ENCODE measurements around the gene CPSF4.

DNA sequence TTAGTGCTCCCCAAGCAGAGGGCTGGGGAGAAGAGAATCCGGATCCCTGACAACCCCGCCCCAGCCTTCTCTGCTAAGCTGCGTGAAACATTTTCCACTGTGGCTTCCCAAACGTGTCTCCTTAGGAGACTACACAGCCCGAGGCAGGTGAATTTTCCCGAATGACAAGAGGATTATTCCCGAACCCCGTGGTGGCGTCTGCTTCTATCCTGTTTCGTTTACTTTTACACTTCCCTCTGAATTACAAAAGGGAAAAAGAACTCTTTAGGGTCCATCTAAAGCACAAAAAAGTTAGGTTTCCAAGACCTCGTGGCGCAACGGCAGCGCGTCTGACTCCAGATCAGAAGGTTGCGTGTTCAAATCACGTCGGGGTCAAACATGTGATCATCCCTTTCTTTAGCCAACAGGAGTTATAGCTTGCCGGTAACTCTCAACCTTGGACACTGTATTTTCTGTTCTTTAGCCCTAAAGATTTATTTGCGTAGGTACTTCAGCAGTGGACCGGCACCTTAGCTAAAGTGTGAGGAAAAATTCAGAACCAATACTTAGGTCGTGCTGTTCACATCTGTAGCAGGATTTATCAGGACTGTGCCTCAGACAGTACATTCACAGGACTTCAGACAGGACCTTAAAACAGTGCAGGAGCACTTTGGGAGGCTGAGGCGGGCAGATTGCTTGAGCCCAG is 30.8 kb downstream of the CPSF4 start:
- TF ChIP-seq, protein P1, sequence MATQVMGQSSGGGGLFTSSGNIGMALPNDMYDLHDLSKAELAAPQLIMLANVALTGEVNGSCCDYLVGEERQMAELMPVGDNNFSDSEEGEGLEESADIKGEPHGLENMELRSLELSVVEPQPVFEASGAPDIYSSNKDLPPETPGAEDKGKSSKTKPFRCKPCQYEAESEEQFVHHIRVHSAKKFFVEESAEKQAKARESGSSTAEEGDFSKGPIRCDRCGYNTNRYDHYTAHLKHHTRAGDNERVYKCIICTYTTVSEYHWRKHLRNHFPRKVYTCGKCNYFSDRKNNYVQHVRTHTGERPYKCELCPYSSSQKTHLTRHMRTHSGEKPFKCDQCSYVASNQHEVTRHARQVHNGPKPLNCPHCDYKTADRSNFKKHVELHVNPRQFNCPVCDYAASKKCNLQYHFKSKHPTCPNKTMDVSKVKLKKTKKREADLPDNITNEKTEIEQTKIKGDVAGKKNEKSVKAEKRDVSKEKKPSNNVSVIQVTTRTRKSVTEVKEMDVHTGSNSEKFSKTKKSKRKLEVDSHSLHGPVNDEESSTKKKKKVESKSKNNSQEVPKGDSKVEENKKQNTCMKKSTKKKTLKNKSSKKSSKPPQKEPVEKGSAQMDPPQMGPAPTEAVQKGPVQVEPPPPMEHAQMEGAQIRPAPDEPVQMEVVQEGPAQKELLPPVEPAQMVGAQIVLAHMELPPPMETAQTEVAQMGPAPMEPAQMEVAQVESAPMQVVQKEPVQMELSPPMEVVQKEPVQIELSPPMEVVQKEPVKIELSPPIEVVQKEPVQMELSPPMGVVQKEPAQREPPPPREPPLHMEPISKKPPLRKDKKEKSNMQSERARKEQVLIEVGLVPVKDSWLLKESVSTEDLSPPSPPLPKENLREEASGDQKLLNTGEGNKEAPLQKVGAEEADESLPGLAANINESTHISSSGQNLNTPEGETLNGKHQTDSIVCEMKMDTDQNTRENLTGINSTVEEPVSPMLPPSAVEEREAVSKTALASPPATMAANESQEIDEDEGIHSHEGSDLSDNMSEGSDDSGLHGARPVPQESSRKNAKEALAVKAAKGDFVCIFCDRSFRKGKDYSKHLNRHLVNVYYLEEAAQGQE (IDR thresholded peaks at IDR 0.05; ENCODE audit: borderline replicate concordance): no peak
- TF ChIP-seq EP300 (conservative IDR thresholded peaks at IDR 0.05; ENCODE audit: poor library complexity, severe bottlenecking): no peak

Measured in neural cell (in vitro differentiated cells).